ENCODE results near the gene KCNMA1. TPM values are rescaled to one million over a fixed set of nuclear protein-coding genes. Genes with fewer than 3 reads are reported as not detected.

KCNMA1 gene
- total and polyA plus RNA-seq, 2 donors from 2014 or later: 4.2 to 8.9 TPM

- Histone ChIP-seq H3K9ac (ENCODE audit: low read length in 3 of 3) (no peak overlapping the region), H3K4me3 (ENCODE audit: low read length in 3 of 3) (no peak overlapping the region), H3K27ac (ENCODE audit: low read depth in 2 of 2, low read length in 2 of 2) (peak overlapping the region in 1 of 2 donors; percentile 57), H3K4me1 (ENCODE audit: control insufficient read depth in 2 of 3, insufficient read depth in 2 of 3, low read depth in 1 of 3, low read length in 3 of 3) (peaks cover 0 to 5% (median 5%) of the 10 kb centered on the region in 3 donors), H3K27me3 (ENCODE audit: control insufficient read depth, insufficient read depth, low read length) (no peaks in the 10 kb centered on the region), H3K36me3 (ENCODE audit: control insufficient read depth in 2 of 3, insufficient read depth in 3 of 3, low read length in 3 of 3) (no peaks in the 10 kb centered on the region), H3K9me3 (ENCODE audit: control insufficient read depth in 2 of 3, insufficient read depth in 1 of 3, low read length in 3 of 3) (no peaks in the 10 kb centered on the region)
- FAIRE-seq: no peak
- intact Hi-C loops (cut with DNase I): no loop called here
- no peak for DNase-seq
- no peak for TF ChIP-seq CTCF (IDR thresholded peaks at IDR 0.05; ENCODE audit: borderline replicate concordance, extremely low read depth, insufficient read depth)
Observed at GRCh38 chr10:77505431-77506334, 131.9 kb downstream of the KCNMA1 start.

- no peak overlapping the region for H3K4me3 ChIP-seq (ENCODE audit: low read length in 3 of 3)
- H3K4me1 ChIP-seq (ENCODE audit: control insufficient read depth in 2 of 3, insufficient read depth in 2 of 3, low read depth in 1 of 3, low read length in 3 of 3): peaks cover 0 to 5% (median 5%) of the 10 kb centered on the region in 3 donors
- H3K9ac ChIP-seq (ENCODE audit: low read length in 3 of 3): no peak overlapping the region
- no peaks in the 10 kb centered on the region for H3K27me3 ChIP-seq (ENCODE audit: control insufficient read depth, insufficient read depth, low read length)
- intact Hi-C loops (cut with DNase I): no loop called here
- FAIRE-seq: peak; percentile 15
- peak in 3 of 5 donors; percentile 42 to 84 (median 63) for DNase-seq
- H3K9me3 ChIP-seq (ENCODE audit: control insufficient read depth in 2 of 3, insufficient read depth in 1 of 3, low read length in 3 of 3): no peaks in the 10 kb centered on the region
- no peaks in the 10 kb centered on the region for H3K36me3 ChIP-seq (ENCODE audit: control insufficient read depth in 2 of 3, insufficient read depth in 3 of 3, low read length in 3 of 3)
- no peak for TF ChIP-seq CTCF (IDR thresholded peaks at IDR 0.05; ENCODE audit: borderline replicate concordance, extremely low read depth, insufficient read depth)
- H3K27ac ChIP-seq (ENCODE audit: low read depth in 2 of 2, low read length in 2 of 2): peak overlapping the region in 1 of 2 donors; percentile 28
Observed at GRCh38 chr10:77504873-77505257, 132.7 kb downstream of the KCNMA1 start.

- H3K9me3 ChIP-seq (ENCODE audit: control insufficient read depth in 2 of 3, insufficient read depth in 1 of 3, low read length in 3 of 3): no peaks in the 10 kb centered on the region
- no peak overlapping the region for H3K9ac ChIP-seq (ENCODE audit: low read length in 3 of 3)
- no peak for DNase-seq
- no peak for FAIRE-seq
- TF ChIP-seq CTCF (IDR thresholded peaks at IDR 0.05; ENCODE audit: borderline replicate concordance, extremely low read depth, insufficient read depth): no peak
- H3K36me3 ChIP-seq (ENCODE audit: control insufficient read depth in 2 of 3, insufficient read depth in 3 of 3, low read length in 3 of 3): no peaks in the 10 kb centered on the region
- peaks cover 0 to 5% (median 5%) of the 10 kb centered on the region in 3 donors for H3K4me1 ChIP-seq (ENCODE audit: control insufficient read depth in 2 of 3, insufficient read depth in 2 of 3, low read depth in 1 of 3, low read length in 3 of 3)
- H3K27me3 ChIP-seq (ENCODE audit: control insufficient read depth, insufficient read depth, low read length): no peaks in the 10 kb centered on the region
- H3K27ac ChIP-seq (ENCODE audit: low read depth in 2 of 2, low read length in 2 of 2): peak overlapping the region in 1 of 2 donors; percentile 28
- H3K4me3 ChIP-seq (ENCODE audit: low read length in 3 of 3): no peak overlapping the region
- intact Hi-C loops (cut with DNase I): no loop called here
Observed at GRCh38 chr10:77504196-77504872, 133.3 kb downstream of the KCNMA1 start.

Data from kidney (tissue), 14 donors.